ENCODE results near the gene SPECC1. TPM values are rescaled to one million over a fixed set of nuclear protein-coding genes. Genes with fewer than 3 reads are reported as not detected.
"Not testable (repeated sequence)": the region's sequence is repeated elsewhere in the genome, so short reads cannot be mapped to it uniquely, and the experiment has no call there.

The SPECC1 gene
- total RNA-seq, 2 donors from 2014 or later: 53.5 to 78.3 TPM

GRCh38 chr17:20033415-20033814 is 24.3 kb downstream of the SPECC1 start:
- no peaks in the 10 kb centered on the region for H3K27me3 ChIP-seq
- intact Hi-C loops (cut with DNase I): no loop called here
- no peaks in the 10 kb centered on the region for H3K9me3 ChIP-seq
- H3K27ac ChIP-seq: no peak overlapping the region
- H3K36me3 ChIP-seq: no peaks in the 10 kb centered on the region
- H3K4me1 ChIP-seq: no peaks in the 10 kb centered on the region
- H3K4me3 ChIP-seq: no peak overlapping the region
- H3K9ac ChIP-seq (ENCODE audit: low read depth in 2 of 2, low read length in 2 of 2): no peak overlapping the region
- no peak for TF ChIP-seq CTCF (IDR thresholded peaks at IDR 0.05)
- DNase-seq: no peak

- Histone ChIP-seq H3K9me3 (no peaks in the 10 kb centered on the region), H3K27me3 (no peaks in the 10 kb centered on the region), H3K4me1 (no peaks in the 10 kb centered on the region), H3K9ac (ENCODE audit: low read depth in 2 of 2, low read length in 2 of 2) (no peak overlapping the region), H3K36me3 (no peaks in the 10 kb centered on the region), H3K27ac (no peak overlapping the region), H3K4me3 (no peak overlapping the region)
- intact Hi-C loops (cut with DNase I): no loop called here
- TF ChIP-seq CTCF (IDR thresholded peaks at IDR 0.05): no peak
- no peak for DNase-seq
Measured at GRCh38 chr17:20035501-20035900, 26.3 kb downstream of the SPECC1 start.

GRCh38 chr17:20037286-20037685 is 28.1 kb downstream of the SPECC1 start:
- intact Hi-C loops (cut with DNase I); H3K4me3 ChIP-seq; H3K4me1 ChIP-seq; H3K27me3 ChIP-seq; DNase-seq; H3K36me3 ChIP-seq; H3K27ac ChIP-seq; H3K9ac ChIP-seq (ENCODE audit: low read depth in 2 of 2, low read length in 2 of 2); H3K9me3 ChIP-seq: not testable (repeated sequence)

- no peak overlapping the region for H3K9ac ChIP-seq (ENCODE audit: low read depth in 2 of 2, low read length in 2 of 2)
- no peaks in the 10 kb centered on the region for H3K9me3 ChIP-seq
- TF ChIP-seq CTCF (IDR thresholded peaks at IDR 0.05): no peak
- no peak overlapping the region for H3K4me3 ChIP-seq
- H3K4me1 ChIP-seq: no peaks in the 10 kb centered on the region
- no peak for DNase-seq
- intact Hi-C loops (cut with DNase I): no loop called here
- no peaks in the 10 kb centered on the region for H3K27me3 ChIP-seq
- no peaks in the 10 kb centered on the region for H3K36me3 ChIP-seq
- no peak overlapping the region for H3K27ac ChIP-seq
Measured at GRCh38 chr17:20039037-20039436, 29.9 kb downstream of the SPECC1 start.

- no peak for TF ChIP-seq CTCF (IDR thresholded peaks at IDR 0.05)
- Histone ChIP-seq H3K9ac (ENCODE audit: low read depth in 2 of 2, low read length in 2 of 2) (no peak overlapping the region), H3K4me1 (no peaks in the 10 kb centered on the region), H3K27me3 (no peaks in the 10 kb centered on the region), H3K27ac (no peak overlapping the region), H3K9me3 (no peaks in the 10 kb centered on the region), H3K4me3 (no peak overlapping the region), H3K36me3 (no peaks in the 10 kb centered on the region)
- no peak for DNase-seq
- intact Hi-C loops (cut with DNase I): no loop called here
Measured at GRCh38 chr17:20040216-20040615, 31.1 kb downstream of the SPECC1 start.

- no peaks in the 10 kb centered on the region for H3K36me3 ChIP-seq
- intact Hi-C loops (cut with DNase I): no loop called here
- DNase-seq: no peak
- TF ChIP-seq CTCF (IDR thresholded peaks at IDR 0.05): no peak
- no peaks in the 10 kb centered on the region for H3K9me3 ChIP-seq
- no peaks in the 10 kb centered on the region for H3K4me1 ChIP-seq
- no peaks in the 10 kb centered on the region for H3K27me3 ChIP-seq
- no peak overlapping the region for H3K27ac ChIP-seq
- H3K9ac ChIP-seq (ENCODE audit: low read depth in 2 of 2, low read length in 2 of 2): no peak overlapping the region
- no peak overlapping the region for H3K4me3 ChIP-seq
Measured at GRCh38 chr17:20043021-20043420, 33.9 kb downstream of the SPECC1 start.
